HepG2 (cell line): ENCODE data around the gene PYGB. TPM values are rescaled to one million over a fixed set of nuclear protein-coding genes. Genes with fewer than 3 reads are reported as not detected.

Source experiments
- CENPX ChIP-seq: sonication (generic); formaldehyde crosslinking; IDR thresholded peaks from 2 replicates; pipeline ENCODE4 v1.9.0; 2021; ENCODE audit warnings: mild to moderate bottlenecking, missing genetic modification reagents, moderate library complexity
- EP300 ChIP-seq, 3 experiments: sonication (generic) in 1 of 3; formaldehyde crosslinking in 1 of 3; IDR thresholded peaks; 2 replicates each; pipeline versions ENCODE4 v1.5.1 to v1.6.1; 2011 to 2020; ENCODE audit warnings: low read depth in 2 of 3, low read length in 2 of 3, borderline replicate concordance in 1 of 3, improper control_type of control experiment in 1 of 3, mild to moderate bottlenecking in 1 of 3, missing genetic modification reagents in 1 of 3, moderate library complexity in 1 of 3
- HMGXB4 ChIP-seq, 2 experiments: sonication (generic) in 1 of 2; formaldehyde crosslinking in 1 of 2; IDR thresholded peaks; 2 replicates each; pipeline versions ENCODE4 v1.4.0 to v1.6.1; 2018 to 2020; ENCODE audit warnings: missing genetic modification reagents in 2 of 2, borderline replicate concordance in 1 of 2, low read depth in 1 of 2, mild to moderate bottlenecking in 1 of 2, missing biosample characterization in 1 of 2
- KLF6 ChIP-seq: IDR thresholded peaks from 2 replicates; pipeline ENCODE4 v1.8.0; 2016; ENCODE audit warnings: missing biosample characterization, missing genetic modification reagents
- MXD3 ChIP-seq: IDR thresholded peaks from 2 replicates; pipeline ENCODE4 v1.6.1; 2016; ENCODE audit warnings: mild to moderate bottlenecking, missing biosample characterization, missing genetic modification reagents
- NFYB ChIP-seq: sonication (generic); formaldehyde crosslinking; IDR thresholded peaks from 2 replicates; pipeline ENCODE4 v1.4.0; 2020; ENCODE audit warnings: missing genetic modification reagents
- PHB2 ChIP-seq: fragments of 450-650 bp; IDR thresholded peaks from 2 replicates; pipeline ENCODE4 v1.6.1; 2018; ENCODE audit not compliant: partially characterized antibody
- POLR2G ChIP-seq: fragments of 200-400 bp; formaldehyde crosslinking; IDR thresholded peaks from 2 replicates; pipeline ENCODE4 v1.6.1; 2018; ENCODE audit warnings: mild to moderate bottlenecking, low read depth, low read length, moderate library complexity
- TBX2 ChIP-seq: sonication (generic); formaldehyde crosslinking; IDR thresholded peaks from 2 replicates; pipeline ENCODE4 v1.5.0; 2020; ENCODE audit warnings: missing genetic modification reagents, mild to moderate bottlenecking, borderline replicate concordance
- ZNF318 ChIP-seq: sonication (generic); formaldehyde crosslinking; IDR thresholded peaks from 2 replicates; pipeline ENCODE4 v1.4.0; 2020; ENCODE audit warnings: mild to moderate bottlenecking, missing genetic modification reagents
- ZNF580 ChIP-seq: IDR thresholded peaks from 2 replicates; pipeline ENCODE4 v1.6.1; 2016; ENCODE audit warnings: low read depth, borderline replicate concordance
- ZNF878 ChIP-seq: sonication (generic); formaldehyde crosslinking; IDR thresholded peaks from 2 replicates; pipeline ENCODE4 v1.8.1; 2023; ENCODE audit warnings: mild to moderate bottlenecking, missing genetic modification reagents, moderate library complexity
- ZNF883 ChIP-seq: sonication (generic); formaldehyde crosslinking; IDR thresholded peaks from 2 replicates; pipeline ENCODE4 v1.5.1; 2020; ENCODE audit warnings: mild to moderate bottlenecking, missing genetic modification reagents; ENCODE audit errors: not compliant biosample characterization
- polyA plus RNA-seq, 8 experiments: library from polyadenylated mRNA; depleted of rRNA in 3 of 8; stranded (reverse) in 7 of 8; unstranded in 1 of 8; fragments of >200 nt; fragmentation: Illumina TruSeq in 4 of 8; extraction: Trizol in 4 of 8; gene quantifications; 2 replicates each; pipeline versions ENCODE4 v1.2.1 to v1.2.3, GENCODE V29; 2011 to 2016; ENCODE audit warnings: low read depth in 4 of 8, missing spikeins in 1 of 8, mixed read lengths in 1 of 8; ENCODE audit not compliant: insufficient read depth in 1 of 8
- total RNA-seq, 5 experiments: library from RNA; depleted of rRNA; stranded (reverse); fragments of >200 nt; fragmentation: Illumina TruSeq; extraction: Trizol; gene quantifications; 2 replicates each; pipeline ENCODE4 v1.2.3, GENCODE V29; 2016; ENCODE audit warnings: low read depth in 1 of 5

The PYGB gene
- total and polyA plus RNA-seq, 2 of the 13 experiments (the other 11 are each of a cell fraction or from before 2014, with no cell fraction given), result 24.2 to 86.3 TPM

- TF ChIP-seq ZNF318 (CRISPR knock-in tag) (peak; percentile 85; the same call in 1 of the 2 replicates), MXD3 (CRISPR knock-in tag) (peak; percentile 95), ZNF878 (CRISPR knock-in tag) (no peak; the same call in 1 of the 2 replicates), CENPX (CRISPR knock-in tag) (no peak), EP300 (IDR thresholded peaks at IDR 0.05; ENCODE audit: low read depth in 2 of 2, low read length in 2 of 2) (0 out of 4 replicates have a peak, but pooled peaks of 1 of the 2 experiments have one; percentile 45), EP300 (CRISPR knock-in tag; IDR thresholded peaks at IDR 0.05; ENCODE audit: borderline replicate concordance) (peak; percentile 66), POLR2G (peak; percentile 98), PHB2 (no peak), TBX2 (CRISPR knock-in tag) (peak; percentile 78), ZNF883 (peak; percentile 90), ZNF580 (CRISPR knock-in tag) (peak; percentile 96), KLF6 (CRISPR knock-in tag) (0 out of 2 replicates have a peak, but pooled peaks have one; percentile 71), HMGXB4 (CRISPR knock-in tag; IDR thresholded peaks at IDR 0.05; ENCODE audit: borderline replicate concordance in 1 of 2, low read depth in 1 of 2) (peak; percentile 83 to 91), NFYB (CRISPR knock-in tag) (no peak)
Measured at GRCh38 chr20:25247956-25248785, at the start of gene PYGB (continued).
